Measurements from ENCODE around the gene ARFRP1.
A peak's percentile ranks its signal among the peaks of the same experiment; 100 is the strongest.
"Not testable (repeated sequence)": the region's sequence is repeated elsewhere in the genome, so short reads cannot be mapped to it uniquely, and the experiment has no call there.

The ARFRP1 gene

GRCh38 chr20:63655249-63655648, 52.5 kb downstream of the ARFRP1 start:
- DNase-seq (ENCODE audit: low spot score) = no peak

- DNase-seq (ENCODE audit: low spot score) = no peak
Observed at GRCh38 chr20:63653974-63654668, 53.7 kb downstream of the ARFRP1 start.

GRCh38 chr20:63653041-63653973, 54.5 kb downstream of the ARFRP1 start, which contains the start of gene STMN3:
Gene STMN3 (minus strand): TSS chr20:63653424. CDS start chr20:63653345, 79 bp downstream.
- peak; percentile 84 for DNase-seq (ENCODE audit: low spot score)

GRCh38 chr20:63652192-63652980, 55.4 kb downstream of the ARFRP1 start:
- no peak for DNase-seq (ENCODE audit: low spot score)

GRCh38 chr20:63651942-63652191, 55.9 kb downstream of the ARFRP1 start:
- no peak for DNase-seq (ENCODE audit: low spot score)

- DNase-seq (ENCODE audit: low spot score) = not testable (repeated sequence)
Observed at GRCh38 chr20:63650486-63650885, 57.3 kb downstream of the ARFRP1 start.

GRCh38 chr20:63648895-63649589, 58.7 kb downstream of the ARFRP1 start:
- no peak for DNase-seq (ENCODE audit: low spot score)
